GM21360 (cell line): ENCODE data around the gene BORCS8.
A peak's percentile ranks its signal among the peaks of the same experiment; 100 is the strongest.
"Not testable (repeated sequence)": the region's sequence is repeated elsewhere in the genome, so short reads cannot be mapped to it uniquely, and the experiment has no call there.

Experiments
- ATAC-seq: cut with Tn5 transposase; IDR thresholded peaks from one replicate; pipeline ENCODE4 v1.9.1; 2021; ENCODE audit warnings: mild to moderate bottlenecking, moderate library complexity; ENCODE audit not compliant: unreplicated experiment

Gene BORCS8

DNA sequence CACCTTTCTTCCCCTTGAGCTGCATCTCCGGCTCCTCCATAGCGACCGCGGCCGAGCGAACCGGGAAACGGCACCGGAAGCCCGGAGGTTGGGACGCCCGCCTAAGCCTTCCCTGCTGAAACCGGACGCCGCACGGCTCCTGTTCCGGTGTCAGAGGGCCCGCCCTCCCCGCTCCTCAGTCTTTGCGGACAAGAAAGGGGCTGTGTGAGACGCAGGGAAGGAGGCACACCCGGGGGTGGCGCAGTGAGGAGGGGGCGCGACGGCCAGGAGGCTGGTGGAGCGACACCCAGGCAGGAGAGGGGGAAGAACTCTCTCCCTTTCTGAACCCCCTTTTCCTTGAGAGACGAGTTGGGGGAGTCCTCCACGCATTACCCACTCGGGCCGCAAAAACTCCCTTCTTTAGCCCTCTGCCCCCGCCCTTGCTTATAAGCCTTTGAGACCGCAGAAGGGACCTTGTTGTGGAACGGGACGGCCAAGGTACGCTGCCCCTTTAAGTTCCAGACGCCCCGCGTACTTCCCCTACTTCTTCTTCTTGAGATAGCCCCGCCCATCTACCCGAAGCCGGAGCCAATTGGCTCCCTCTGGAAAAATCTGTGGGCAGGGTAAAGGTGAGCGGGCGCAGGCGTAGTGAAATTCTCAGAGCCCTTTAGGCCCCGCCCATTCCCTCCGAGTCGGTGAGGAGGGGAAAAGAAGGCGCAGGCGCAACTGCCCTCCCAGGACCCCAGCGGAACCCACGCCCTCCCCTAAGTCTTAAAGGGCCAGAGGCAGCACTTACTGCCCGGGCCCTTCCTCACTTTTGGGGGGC, at the start of gene BORCS8, which contains the start of gene RFXANK:
Gene BORCS8, minus strand, starts transcription at position 75 of the 805 bp plus-strand sequence. Its CDS starts 35 bp downstream, at position 40.
Gene RFXANK, plus strand, starts transcription at position 181 of the 805 bp plus-strand sequence. CDS start 1,689 bp downstream, outside the sequence.
- peak; percentile 87 for ATAC-seq

DNA sequence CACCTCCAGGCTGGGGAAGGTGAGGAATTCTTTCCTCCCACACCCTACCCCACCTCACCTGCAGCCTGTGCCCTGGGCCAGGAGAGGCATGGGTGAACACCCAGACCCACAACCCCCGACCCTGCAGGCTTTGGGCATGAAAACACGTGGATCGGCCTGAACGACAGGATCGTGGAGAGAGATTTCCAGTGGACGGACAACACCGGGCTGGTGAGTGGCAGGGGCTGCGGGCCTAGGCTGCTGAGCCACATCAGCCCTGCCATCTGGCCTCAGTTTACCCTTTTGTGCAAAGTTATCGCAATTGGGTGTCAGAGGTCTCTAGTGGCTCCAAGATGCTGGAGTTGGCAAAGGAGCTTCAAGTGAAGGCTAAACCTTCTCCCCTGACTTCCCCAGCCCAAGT, 48.5 kb upstream of the BORCS8 start:
- ATAC-seq, result no peak

DNA sequence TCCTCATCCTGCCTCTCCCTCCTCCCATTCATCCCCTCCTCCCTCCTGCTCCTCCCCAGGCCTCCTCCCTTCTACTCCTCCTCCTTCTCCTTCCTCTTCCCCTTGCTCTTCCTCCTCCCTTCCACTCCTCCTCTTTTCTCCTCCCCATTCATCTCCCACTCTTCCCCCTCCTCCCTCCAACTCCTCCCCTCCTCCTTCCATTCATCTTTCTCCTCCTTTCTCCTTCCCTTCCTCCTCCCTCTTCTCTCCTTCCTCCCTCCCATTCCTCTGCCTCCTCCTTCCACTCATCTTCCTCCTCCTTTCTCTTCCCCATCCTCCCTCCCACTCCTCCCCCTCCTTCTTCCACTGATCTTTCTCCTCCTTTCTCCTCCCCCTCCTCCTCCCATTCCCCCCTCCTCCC, 47.7 kb upstream of the BORCS8 start:
- no peak for ATAC-seq

DNA sequence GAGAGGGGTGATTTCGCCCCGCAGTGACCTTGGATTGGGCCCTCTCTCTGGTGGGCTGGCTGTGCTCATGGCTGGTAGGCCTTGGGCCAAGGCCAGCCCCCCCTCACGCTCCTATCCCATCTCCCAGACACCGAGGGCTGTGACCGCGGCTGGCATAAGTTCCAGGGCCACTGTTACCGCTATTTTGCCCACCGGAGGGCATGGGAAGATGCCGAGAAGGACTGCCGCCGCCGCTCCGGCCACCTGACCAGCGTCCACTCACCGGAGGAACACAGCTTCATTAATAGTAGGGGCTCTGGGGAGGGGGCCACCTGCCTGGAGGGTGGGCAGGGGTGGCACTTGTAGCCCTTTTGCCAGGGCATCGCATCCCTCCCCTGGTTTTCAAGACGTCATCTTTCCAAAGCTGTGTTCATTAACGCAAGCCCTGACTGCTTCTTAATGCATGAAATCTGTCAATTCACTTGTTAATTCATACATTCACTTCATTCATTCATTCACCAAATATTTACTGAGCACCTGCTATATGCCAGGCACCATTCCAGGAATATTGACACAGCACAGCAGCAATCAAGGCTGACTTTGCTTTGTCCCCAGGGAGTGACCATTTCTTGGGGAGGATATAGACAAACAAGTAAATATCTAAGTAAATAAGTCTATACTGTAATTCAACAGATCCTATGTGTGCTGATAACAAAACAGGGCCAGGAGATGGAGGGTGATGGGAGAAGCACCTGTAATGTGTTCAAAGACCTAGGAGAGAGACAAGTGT, 46.4 kb upstream of the BORCS8 start:
- ATAC-seq, result no peak

DNA sequence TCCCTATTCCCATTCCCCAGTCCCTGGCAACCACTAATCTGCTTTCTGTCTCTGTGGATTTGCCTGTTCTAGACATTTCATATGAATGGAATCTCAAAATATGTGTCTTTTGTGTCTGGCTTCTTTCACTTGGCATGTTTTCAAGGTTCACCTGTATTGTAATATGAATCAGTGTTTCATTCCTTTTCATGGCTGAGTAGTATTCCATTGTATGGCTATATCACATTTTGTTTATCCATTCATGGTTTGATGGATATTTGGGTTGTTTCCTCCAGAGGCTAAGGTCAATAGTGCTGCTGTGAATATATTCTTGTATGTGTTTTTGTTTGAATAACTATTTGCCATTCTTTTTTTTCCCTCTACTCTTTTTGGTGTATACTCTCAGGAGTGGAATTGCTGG, 44.2 kb upstream of the BORCS8 start:
- ATAC-seq, result no peak

DNA sequence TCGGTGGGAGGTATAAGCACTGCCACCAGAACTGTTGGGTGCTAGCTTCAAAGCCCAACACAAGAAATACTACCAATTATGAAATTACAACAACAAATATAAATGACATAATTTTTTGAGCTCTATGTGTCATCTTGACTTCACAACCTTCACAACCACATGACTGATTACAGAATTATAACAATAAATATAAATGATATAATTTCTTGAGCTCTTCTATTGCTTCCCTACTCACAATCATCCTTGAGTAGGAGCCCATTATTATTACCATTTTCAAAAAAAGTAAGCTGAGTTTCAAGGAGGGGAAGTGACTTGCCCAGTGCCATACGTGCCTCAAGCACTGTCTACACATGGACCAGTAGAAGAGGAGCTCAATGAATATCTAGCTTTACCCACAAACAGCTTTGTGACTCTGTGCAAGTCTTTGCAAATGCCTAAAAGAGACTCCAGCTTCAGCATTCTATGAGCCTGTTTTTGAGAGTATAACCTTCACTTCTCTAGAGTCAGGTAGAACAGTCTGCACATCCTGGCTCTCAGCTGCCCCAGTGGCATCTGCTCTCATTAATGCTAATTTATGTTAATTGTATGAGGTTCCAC, 42.4 kb upstream of the BORCS8 start:
- ATAC-seq, result no peak

DNA sequence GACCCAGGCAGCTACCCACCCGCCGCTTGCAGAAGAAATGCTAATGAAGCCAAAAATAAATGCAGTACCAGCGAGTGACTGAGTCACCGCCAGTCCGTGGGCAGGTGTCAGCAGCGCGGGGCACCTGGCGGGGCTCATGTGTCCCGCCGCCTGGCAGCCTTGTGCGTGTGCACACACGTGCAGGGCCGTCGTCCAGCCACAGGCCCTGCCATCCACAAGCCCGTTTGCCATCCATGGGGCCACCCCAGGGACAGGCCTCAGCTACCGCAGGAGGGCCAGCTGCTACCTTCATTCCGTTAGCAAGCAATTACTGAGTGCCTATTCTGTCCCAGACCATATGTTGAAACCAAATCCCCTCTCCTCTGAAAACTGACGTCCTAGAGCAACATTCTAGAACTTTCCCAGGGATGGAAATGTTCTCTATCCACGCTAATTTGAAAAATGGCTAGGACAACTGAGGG, 40.3 kb upstream of the BORCS8 start:
- no peak for ATAC-seq

DNA sequence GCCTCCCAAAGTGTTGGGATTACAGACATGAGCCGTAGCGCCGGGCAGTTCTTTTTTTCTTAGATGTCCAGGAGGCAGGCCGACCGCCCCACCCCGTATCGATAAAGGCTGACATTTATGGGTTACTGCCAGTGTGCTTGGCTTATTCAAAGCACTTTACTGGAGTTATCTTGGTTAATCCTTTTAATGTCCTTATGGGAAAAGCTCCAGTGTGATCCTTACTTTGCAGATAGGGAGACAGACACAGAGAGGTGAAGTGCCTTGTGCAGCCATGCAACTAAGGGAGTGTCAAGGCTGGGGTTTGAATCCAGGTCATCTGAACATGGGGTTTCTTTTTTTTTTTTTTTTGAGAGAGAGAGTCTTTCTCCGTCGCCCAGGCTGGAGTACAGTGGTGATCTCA, 39.0 kb upstream of the BORCS8 start:
- no peak for ATAC-seq

DNA sequence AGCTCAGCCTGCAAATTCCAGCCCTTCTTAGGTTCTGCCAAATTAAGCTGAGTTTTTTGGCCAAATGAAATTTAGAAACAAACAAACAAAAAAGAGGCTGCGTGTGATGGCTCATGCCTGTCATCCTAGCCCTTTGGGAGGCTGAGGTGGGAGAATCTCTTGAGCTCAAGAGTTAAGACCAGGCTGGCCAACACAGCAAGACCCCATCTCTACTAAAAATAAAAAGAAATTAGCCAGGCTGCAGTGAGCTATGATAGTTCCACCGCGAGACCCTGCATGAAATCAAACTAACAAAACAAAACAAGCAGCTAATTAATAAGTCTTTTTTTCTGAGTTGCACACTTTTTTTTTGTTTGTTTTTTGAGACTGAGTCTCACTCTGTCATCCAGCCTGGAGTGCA, 37.7 kb upstream of the BORCS8 start:
- no peak for ATAC-seq

DNA sequence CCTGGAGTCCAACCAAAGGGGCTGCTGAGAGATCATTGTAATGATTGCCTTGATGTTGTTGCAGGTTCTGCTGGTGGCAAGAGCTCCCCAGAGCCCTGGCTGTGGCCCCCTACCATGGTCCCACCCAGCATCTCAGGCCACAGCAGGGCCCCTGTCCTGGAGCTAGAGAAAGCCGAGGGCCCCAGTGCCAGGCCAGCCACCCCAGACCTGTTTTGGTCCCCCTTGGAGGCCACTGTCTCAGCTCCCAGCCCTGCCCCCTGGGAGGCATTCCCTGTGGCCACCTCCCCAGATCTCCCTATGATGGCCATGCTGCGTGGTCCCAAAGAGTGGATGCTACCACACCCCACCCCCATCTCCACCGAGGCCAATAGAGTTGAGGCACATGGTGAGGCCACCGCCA, 35.3 kb upstream of the BORCS8 start:
- ATAC-seq, result no peak

DNA sequence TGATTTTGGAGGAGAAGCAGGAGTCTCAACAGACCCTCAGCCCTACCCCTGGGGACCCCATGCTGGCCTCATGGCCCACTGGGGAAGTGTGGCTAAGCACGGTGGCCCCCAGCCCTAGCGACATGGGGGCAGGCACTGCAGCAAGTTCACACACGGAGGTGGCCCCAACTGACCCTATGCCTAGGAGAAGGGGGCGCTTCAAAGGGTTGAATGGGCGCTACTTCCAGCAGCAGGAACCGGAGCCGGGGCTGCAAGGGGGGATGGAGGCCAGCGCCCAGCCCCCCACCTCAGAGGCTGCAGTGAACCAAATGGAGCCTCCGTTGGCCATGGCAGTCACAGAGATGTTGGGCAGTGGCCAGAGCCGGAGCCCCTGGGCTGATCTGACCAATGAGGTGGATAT, 34.7 kb upstream of the BORCS8 start:
- no peak for ATAC-seq

DNA sequence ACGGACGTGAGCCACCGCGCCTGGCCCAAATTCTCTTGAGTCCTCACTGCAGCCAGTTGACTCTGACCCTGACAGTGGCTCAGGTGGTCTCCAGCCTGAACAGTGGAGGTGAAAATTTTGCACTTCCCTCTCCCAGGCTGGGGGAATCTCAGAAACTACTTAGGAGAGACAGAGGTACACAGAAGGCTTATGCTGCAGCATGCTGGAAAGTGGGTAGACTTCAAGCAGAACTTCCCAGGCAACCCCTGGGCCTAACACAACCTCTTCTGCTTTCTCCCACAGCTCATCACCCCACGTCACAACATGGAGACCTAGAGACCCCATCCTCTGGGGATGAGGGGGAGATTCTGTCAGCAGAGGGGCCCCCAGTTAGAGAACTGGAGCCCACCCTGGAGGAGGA, 34.3 kb upstream of the BORCS8 start:
- ATAC-seq, result no peak

DNA sequence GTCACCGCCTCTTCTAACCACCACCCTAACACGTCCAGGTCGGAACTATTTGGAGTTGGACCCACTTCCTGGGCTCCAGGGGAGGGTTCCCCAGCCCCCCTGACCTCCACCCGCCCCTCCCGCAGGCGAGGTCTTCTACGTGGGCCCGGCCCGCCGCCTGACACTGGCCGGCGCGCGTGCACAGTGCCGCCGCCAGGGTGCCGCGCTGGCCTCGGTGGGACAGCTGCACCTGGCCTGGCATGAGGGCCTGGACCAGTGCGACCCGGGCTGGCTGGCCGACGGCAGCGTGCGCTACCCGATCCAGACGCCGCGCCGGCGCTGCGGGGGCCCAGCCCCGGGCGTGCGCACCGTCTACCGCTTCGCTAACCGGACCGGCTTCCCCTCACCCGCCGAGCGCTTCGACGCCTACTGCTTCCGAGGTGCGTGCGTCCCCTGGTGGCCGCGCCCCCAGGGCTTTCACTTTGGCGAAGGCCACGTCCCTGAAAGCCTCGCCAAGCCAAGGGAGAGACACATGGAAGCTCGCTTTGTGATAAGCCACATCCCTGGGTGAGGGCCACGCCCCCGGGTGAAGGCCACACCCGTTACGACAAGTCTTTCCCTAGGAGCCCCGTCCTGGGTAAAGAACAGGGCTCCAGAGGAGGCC, 33.0 kb upstream of the BORCS8 start:
- ATAC-seq, result peak; percentile 64

DNA sequence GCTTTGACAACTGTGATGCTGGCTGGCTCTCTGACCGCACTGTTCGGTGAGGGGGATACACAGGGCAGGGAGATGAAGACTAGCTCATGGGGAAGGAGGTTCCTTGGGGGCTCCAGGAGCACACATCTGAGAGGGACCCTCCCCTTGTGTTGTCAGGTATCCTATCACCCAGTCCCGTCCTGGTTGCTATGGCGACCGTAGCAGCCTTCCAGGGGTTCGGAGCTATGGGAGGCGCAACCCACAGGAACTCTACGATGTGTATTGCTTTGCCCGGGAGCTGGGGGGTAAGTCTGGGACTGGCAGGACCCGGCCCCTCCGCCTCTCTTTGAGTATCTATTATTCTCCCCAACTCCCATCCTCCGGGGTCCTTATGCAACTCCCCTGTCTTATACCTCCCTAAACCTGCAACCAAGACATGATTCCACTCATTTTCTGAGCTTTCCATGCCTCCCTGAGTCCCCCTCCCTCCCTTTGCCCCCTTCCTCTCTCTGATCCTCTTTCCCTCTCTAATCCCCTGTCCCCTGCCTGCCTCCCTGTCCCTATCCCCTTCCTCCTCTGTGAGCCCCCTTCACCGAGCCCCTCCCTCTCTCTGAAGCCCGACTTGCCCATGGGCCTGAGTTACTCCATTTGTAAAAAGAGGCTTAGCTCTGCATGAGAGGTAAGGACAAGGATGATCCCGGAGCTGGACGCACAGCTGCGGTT, 32.3 kb upstream of the BORCS8 start:
- no peak for ATAC-seq

DNA sequence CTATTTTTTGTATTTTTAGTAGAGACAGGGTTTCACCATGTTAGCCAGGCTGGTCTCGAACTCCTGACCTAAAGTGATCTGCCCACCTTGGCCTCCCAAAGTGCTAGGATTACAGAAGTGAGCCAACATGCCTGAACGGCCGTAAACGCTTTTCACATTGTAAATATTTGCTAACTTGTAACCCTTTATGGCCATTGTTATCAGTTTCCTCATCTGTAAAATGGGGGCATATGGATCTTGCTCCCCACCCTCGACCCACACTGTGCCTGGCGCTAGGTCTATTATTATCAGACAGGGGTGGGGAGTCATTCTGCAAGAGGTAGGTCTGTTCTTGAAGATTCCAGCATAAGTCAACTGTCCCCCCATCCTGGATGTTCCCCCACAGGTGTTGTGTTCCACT, 31.7 kb upstream of the BORCS8 start:
- no peak for ATAC-seq

DNA sequence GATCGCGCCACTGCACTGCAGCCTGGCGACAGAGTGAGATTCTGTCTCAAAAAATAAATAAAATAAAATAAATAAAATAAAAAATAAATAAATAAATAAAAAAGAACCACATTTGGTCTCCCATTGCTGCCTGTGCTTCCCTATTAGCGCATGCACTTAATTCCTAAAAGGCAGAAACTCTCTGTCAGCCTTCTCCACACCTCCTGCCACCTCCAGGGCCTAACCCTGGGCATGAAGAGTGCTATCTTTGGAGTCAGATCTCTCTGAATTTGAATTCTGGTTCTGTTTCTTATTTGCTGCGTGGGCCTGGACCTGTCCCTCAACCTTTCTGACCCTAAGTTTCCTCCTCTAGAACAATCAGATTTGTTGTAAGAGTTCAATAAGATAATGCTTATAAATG, 31.1 kb upstream of the BORCS8 start:
- ATAC-seq, result no peak

DNA sequence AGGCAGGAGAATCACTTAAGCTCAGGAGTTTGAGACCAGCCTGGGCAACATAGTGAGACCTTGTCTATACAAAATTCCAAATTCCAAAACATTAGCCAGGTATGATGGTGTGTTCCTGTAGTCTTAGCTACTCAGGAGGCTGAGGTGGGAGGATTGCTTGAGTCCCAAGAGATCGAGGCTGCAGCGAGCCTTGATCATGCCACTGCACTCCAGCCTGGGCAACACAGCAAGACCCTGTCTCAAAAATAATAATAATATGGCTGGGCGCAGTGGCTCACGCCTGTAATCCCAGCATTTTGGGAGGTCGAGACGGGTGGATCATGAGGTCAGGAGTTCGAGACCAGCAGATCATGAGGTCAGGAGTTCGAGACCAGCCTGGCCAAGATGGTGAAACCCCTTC, 29.0 kb upstream of the BORCS8 start:
- not testable (repeated sequence) for ATAC-seq

DNA sequence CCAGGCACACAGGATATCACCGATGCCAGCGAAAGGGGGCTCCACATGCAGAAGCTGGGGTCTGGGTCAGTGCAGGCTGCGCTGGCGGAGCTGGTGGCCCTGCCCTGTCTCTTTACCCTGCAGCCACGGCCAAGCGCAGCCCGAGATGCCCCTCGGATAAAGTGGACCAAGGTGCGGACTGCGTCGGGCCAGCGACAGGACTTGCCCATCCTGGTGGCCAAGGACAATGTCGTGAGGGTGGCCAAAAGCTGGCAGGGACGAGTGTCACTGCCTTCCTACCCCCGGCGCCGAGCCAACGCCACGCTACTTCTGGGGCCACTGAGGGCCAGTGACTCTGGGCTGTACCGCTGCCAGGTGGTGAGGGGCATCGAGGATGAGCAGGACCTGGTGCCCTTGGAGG, 27.0 kb upstream of the BORCS8 start:
- no peak for ATAC-seq

DNA sequence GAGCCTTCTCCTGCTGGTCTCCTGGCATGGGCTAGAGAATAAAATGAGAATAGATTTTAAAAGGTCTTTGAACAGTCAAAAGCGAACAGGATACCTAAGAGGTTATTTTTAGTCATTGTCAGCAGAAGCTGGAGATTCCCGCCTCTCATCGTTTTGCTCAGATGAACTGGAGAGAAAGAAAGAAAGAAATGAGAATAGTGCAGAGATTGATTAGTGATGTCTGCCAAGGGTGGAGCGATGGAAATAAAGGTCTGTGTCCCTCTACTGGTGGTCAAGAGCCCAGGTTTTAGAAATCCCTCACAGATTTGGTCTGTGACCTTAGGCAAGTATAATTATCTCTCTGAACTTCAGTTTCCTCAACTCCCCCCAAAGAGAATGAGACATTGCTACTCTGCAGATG, 25.1 kb upstream of the BORCS8 start:
- no peak for ATAC-seq

DNA sequence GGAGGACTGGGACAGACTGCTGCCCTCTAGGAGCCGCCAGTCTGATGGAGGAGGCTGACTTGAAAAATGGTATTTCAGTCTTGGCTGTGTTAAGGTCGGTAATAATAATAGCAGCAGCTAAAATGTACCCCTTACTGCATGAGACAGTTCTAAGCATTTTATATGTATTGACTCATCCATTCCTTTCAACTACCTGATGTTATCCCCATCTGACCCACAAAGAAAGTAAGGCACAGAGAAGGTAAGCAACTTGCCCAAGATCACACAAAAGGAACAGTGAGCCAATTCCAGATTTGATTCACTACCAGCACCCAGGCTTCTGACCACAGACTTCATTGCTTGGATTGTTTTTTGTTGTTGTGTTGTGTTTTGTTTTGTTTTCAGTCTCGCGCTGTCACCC, 23.8 kb upstream of the BORCS8 start:
- no peak for ATAC-seq

DNA sequence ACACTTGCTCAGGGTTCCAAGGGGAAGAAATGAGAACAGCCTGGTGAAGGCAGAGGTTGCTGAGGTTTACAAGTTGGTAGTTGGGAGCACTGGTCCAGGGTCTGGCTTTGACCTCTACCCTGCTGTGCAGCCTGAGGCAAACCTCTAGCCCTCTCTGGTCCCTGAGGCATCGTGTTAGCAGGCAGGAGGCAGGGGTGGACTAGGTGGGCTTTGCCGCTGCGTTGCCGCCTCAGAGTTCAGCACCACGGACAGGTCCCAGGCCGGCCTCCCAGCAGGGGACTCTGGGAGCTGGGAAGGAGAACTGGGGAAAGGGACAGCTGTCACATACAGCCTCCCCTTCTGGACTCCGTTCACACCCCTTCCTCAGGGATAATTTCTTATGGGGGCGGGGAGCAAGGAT, 22.9 kb upstream of the BORCS8 start:
- no peak for ATAC-seq
